Inflammatory macrophage (primary cell): Measurements from ENCODE around the gene SUSD2.
A peak's percentile ranks its signal among the peaks of the same experiment; 100 is the strongest.
"Not testable (repeated sequence)": the region's sequence is repeated elsewhere in the genome, so short reads cannot be mapped to it uniquely, and the experiment has no call there.

ENCODE experiments used
- DNase-seq, 2 donors: peaks; one replicate each; pipeline ENCODE4 v3.0.0-alpha.2; 2020 to 2022

SUSD2 gene

DNA sequence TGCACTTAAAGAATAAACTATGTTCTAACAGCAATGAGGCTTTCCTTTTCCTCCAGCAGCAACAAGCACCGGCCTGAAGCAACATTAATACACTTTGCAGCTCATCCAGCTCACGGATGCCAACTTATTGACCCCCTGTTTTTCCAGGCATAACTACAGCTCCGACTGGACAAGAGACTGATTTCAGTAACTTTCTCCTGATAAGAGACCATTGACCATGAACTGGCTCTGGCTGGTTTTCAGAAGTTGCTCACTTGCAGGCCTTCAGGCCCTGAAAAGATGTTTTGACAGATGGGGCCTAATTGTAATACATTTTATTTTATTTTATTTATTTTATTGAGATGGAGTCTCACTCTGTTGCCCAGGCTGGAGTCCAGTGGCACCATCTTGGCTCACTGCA lies 36.1 kb downstream of the SUSD2 start:
- DNase-seq: no peak

DNA sequence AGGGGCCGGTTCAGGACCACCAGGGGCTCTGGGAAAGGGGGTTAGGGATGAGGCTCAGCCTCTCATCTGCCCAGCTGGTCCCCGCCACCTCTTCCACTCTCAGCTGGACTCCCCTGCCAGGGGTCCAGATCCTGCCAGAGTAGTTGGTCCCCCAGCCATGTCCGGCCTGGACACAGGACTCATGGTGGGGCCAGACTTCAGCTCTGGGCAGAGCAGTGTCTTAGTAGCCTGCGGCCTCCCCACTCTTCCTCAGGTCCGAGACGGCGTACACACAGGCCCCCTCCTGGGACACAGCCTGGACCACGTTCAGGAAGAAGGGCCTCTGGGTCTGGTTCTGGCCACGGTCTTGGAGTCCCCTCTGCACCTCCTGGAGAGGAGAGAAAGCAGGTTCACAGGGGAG lies 38.5 kb downstream of the SUSD2 start:
- DNase-seq: no peak

DNA sequence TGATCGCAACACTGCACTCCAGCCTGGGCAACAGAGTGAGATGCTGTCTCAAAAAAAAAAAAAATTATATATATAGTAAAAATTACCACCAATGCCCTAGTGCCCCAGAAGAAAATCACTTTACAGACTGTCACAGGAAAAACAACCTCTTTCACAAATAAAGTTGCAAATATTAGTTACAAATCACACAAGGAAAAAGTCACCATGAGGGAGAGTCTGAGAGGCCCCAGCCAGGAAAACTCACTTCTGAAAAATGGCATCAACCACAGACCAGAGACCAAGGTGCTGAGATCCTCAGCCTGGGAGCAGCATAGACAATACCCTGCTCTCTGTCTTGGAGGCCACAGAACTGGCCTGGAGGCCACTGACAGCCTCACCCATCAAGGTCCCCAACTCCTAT lies 43.2 kb downstream of the SUSD2 start:
- DNase-seq: no peak

DNA sequence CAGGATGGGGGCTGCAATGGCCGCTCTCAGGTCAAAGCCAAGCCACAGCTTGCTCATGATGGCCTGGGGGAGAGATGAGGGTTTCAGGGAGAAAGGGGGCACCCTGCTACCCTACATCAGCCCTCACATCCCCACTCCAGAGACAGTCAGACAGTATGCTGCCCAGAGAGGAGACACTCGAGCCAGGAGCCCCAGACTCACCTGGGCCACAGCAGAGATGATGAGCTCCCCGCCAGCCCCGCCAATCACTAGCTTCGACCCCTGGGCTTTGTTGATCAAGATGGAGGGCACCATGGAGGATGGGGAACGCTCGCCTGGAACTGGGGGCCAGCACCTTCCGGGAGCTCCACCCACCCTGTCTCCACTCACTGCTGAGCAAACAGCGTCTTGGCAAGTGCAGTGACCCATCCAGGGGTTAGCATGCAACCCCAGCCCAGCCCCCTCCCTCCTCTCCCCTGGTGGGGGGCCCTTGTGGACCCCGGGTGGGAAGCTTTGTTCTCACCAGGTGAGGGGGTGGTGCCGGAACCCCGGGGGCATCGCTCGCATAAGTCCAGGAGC lies 43.8 kb downstream of the SUSD2 start:
- DNase-seq: no peak

DNA sequence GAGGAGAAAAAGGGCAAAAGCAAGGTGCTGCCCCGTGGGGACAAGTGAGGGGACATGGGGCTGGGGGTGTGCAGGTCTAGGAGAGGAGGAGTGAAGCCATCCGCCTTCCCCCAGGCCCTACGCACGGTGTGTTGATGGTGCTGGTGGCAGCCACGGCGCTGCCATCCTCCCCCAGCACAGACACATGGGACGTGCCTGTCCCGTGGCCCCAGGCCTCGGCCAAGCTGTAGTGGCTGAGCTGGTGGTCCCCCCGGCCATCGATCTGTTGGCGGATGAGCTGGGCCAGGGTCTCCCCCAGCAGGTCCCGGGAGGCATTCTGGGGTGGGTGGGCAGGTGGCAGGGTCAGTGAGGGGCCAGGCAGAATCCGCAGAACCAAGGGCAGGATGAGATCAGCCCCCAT lies 44.7 kb downstream of the SUSD2 start:
- DNase-seq: no peak

DNA sequence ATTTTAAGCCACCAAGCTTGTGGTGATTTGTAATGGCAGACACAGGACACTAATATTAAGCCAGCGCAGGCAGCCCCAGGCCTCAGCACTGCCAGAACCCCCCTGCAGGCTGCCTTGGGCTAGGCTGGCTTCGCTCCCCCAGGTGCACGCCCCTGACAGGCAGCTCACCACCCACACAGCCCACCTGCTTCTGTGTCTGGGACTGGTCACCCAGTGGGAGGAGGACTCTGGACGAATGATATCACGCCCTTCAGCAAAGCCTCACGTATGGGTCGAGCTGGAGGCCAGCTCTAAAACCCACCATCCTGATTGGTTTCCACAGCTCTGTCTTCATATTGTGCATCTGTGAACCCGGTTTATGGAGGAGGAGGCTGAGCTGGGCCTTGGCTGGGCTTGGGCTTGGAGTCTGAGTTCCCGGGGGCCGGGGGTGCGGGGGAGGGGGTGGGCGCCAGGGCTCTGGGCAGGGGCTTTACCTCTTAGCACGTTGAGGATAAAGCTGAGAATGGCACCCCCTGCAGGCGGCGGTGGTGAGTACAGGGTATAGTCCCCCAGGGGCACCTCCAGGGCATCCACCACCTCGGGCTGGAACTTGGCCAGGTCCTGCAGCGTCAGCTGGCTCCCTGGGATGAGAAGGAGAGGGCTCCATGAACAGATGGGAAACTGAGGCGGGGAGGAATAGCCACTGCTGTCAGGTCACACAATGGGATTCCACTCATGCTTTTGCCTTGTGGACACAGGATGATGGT lies 49.8 kb downstream of the SUSD2 start:
- peak; percentile 35 to 47 for DNase-seq

DNA sequence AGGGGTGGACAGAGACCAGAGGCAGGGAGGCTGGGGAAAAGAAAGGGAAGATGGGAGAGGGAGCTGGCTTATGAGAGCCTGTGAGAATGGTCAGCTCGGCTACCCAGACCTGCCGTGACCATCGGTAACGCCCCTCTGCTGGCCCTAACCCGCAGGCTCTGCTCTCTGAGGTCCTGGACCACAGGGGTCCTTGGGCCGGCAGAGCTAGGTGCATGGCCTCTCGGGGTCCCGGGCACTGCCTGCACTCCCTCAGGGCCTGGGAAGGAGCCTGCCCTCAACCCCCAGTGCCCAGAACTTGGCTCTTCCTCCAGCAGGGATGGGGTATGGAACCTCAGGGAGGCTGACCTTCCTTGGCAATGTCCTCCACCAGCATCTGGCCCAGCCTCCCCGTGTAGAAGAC lies 50.4 kb downstream of the SUSD2 start:
- DNase-seq: no peak

DNA sequence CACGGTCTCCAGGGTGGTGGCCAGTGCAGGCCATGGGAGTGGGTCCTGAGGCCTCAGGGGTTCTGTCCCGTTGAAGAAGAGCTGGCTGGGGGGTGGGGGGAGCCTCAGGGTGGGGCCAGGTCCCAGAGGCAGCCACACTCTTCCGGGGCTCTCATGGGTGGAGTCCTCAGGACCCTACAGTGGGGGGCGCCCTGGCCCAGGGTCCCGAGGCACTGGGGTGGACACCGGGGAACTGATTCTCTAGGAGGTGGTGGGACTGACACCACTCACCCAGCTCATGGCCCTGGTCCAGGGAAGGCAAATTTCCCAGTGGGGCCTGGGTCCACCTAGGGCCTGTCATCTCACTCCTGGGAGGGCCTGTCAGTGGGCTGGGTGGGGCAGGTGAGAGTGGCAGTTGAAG lies 50.8 kb downstream of the SUSD2 start:
- DNase-seq: no peak

DNA sequence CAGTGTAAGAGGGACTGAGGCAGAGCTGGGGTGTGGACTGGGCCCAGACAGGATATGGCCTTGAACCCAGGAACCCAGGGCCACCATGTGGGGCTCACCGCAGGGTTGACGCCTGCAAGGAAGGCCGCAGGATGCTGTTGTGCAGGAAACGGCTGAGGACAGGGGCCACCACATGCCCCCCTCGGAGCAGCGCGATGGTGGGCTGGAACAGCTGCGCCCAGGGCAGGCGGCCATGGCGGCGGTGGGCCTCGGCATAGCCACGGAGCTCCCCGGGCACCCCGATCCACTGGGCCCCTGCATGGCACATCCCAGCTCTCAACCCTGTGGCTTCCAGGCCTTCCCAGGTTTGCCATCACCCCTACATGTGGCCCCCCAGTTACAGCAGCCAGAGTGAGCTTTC lies 51.4 kb downstream of the SUSD2 start:
- no peak for DNase-seq

DNA sequence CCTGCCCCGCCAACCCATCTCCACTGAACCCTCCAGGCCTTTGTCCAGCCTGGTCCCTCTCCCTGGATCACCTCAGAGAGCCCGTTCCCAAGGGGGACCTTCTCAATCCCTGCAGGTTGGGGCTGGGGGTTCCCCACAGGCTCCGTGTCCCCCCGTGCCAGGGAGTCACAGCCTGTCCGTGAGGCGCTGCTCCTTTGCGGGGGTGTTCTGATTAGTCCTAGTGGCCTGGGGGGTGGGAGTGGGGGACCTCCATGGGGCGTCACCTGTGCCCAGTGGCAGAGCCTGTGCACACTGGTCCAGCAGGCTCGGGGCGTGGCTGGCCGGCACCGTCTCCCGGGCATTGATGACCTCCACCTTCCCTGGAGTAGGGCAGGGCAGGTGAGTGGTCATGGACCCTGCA lies 51.9 kb downstream of the SUSD2 start:
- DNase-seq: no peak

DNA sequence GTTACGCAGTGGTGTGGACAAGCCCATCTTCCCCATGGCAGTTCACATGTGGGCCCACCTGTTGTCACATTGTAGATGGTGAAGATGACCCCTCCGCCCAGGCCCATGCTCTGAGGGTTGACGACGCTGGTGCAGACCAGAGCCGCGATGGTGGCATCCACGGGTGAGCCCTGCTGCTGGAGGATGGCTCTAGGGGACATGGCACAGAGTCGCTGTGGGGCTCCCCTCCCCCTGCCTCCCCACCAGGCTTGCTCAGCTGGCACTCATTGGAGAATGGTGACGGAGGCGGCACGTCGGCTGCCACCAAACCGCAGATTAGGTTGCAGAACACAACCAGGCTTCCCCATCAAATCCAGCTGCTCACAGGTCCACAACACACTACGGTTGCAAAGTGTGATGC lies 52.5 kb downstream of the SUSD2 start:
- no peak for DNase-seq

DNA sequence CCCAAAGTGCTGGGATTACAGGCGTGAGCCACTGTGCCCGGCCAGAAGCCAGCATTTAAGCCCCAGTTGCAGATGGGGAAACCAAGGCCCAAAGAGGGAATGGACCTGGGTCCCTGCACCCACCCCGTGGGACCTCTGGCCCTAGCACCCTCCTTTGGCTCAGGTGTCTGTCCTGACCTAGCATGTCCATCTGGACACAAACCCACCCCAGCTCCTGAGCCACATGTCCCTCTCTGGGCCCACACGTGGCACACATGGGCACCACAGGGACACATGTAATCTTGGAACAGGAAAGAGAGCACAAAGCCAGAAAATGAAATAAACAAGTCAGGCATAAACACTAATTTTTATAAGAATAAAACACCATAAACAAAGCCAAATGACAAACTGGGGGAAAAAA lies 54.0 kb downstream of the SUSD2 start:
- DNase-seq: no peak

DNA sequence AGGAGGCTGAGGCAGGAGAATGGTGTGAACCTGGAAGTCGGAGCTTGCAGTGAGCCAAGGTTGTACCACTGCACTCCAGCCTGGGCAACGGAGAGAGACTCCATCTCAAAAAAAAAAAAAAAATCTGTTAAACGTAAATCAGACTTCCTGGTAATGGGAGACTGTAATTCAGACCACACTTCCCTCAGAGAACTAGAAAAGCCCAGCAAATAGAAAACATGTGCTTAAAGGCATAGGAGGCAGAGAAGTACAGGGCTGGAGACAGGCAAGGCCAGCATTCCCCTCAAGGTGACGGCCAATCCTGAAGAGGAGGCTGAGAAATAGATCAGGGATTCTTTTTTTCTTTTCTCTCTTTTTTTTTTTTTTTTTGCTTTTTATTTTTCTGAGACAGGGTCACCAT lies 55.4 kb downstream of the SUSD2 start:
- no peak for DNase-seq

DNA sequence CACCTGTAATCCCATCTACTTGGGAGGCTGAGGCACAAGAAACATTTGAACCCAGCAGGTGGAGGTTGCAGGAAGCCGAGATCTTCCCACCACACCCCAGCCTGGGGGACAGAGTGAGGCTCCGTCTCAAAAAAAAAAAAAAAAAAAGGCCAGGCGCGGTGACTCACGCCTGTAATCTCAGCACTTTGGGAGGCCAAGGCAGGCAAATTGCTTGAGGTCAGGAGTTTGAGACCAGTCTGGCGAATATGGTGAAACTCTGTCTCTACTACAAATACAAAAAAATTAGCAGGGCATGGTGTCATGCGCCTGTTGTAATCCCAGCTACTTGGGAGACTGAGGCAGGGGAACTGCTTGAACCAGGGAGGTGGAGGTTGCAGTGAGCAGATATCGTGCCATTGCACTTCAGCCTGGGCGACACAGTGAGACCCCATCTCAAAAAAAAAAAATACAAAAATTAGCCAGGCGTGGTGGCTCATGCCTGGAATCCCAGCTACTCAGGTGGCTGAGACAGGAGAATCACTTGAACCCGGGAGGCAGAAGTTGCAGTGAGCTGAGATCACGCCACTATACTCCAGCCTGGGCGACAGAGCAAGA lies 56.9 kb downstream of the SUSD2 start:
- not testable (repeated sequence) for DNase-seq
